Gastrocnemius medialis (tissue), 4 donors: ENCODE results near the gene TM4SF1.

Source experiments
- POLR2A ChIP-seq, 2 donors: fragments of 450-650 bp; IDR thresholded peaks; one replicate each; pipeline ENCODE4 v1.6.1; 2017; ENCODE audit warnings: antibody characterized with exemption in 2 of 2, mild to moderate bottlenecking in 2 of 2, moderate library complexity in 2 of 2
- TF ChIP-seq, protein P1 (sequence below), 5 experiments: fragments of 450-650 bp in 3 of 5; fragments of 200-600 bp in 2 of 5; sonication (generic) in 2 of 5; IDR thresholded peaks in 4 of 5; conservative IDR thresholded peaks in 1 of 5; 1 replicate in 4 of 5; 2 replicates in 1 of 5; pipeline ENCODE4 v1.5.1; 2016 to 2019; ENCODE audit warnings: antibody characterized with exemption in 5 of 5, mild to moderate bottlenecking in 3 of 5, moderate library complexity in 3 of 5

DNA sequence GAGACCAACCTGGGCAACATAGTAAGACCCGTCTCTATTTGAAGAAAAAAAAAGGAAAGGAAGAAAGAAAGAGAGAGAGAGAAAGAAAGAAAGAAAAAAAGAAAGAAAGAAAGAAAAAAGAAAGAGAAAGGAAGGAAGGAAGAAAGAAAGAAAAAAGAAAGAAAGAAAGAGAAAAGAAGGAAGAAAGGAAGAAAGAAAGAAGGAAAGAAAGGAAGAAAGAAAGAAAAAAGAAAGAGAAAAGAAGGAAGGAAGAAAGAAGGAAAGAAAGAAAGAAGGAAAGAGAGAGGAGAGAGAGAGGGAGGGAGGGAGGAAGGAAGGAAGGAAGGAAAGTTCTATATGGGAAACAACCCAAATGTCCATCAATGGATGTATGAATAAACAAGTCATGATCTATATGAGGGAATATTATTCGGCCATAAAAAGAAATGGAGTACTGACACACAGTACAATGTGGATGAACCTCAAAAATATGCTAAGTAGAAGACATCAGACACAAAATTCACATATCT lies 28.8 kb upstream of the TM4SF1 start:
- TF ChIP-seq, protein P1, sequence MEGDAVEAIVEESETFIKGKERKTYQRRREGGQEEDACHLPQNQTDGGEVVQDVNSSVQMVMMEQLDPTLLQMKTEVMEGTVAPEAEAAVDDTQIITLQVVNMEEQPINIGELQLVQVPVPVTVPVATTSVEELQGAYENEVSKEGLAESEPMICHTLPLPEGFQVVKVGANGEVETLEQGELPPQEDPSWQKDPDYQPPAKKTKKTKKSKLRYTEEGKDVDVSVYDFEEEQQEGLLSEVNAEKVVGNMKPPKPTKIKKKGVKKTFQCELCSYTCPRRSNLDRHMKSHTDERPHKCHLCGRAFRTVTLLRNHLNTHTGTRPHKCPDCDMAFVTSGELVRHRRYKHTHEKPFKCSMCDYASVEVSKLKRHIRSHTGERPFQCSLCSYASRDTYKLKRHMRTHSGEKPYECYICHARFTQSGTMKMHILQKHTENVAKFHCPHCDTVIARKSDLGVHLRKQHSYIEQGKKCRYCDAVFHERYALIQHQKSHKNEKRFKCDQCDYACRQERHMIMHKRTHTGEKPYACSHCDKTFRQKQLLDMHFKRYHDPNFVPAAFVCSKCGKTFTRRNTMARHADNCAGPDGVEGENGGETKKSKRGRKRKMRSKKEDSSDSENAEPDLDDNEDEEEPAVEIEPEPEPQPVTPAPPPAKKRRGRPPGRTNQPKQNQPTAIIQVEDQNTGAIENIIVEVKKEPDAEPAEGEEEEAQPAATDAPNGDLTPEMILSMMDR (IDR thresholded peaks at IDR 0.05 in 4 of 5, conservative IDR thresholded peaks at IDR 0.05 in 1 of 5), result no peak
- no peak for TF ChIP-seq POLR2A (IDR thresholded peaks at IDR 0.05)
